Islet precursor cell (in vitro differentiated cells): ENCODE measurements around the gene KIAA0586.

Experiments
- DNase-seq: peaks from one replicate; pipeline ENCODE4 v3.0.0-alpha.2; 2018

KIAA0586 gene

DNA sequence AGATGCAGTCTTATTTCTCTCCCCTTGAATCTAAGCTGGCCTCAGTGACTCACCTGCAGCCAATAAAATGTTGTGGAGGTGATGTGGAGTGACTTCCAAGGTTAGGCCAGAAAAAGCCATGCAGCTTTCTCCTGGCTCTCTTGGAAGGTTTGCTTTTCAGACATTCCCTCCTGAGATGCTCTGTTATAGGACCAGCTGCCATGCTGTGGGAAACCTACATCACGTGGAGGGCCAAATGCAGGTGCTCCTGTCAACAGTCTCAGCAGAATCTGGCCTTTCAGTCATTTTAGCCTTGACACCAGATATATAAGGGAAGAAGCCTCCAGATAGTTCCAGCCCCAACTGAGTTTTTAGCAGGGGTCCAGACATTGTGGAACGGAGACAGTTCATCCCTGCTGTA lies 172.2 kb downstream of the KIAA0586 start:
- no peak for DNase-seq
